Type B pancreatic cell (in vitro differentiated cells): ENCODE results near the gene MICAL1. TPM values are rescaled to one million over a fixed set of nuclear protein-coding genes. Genes with fewer than 3 reads are reported as not detected.

Source experiments
- DNase-seq: peaks from one replicate; pipeline ENCODE4 v3.0.0; 2021; ENCODE audit warnings: mixed read lengths; ENCODE audit not compliant: unreplicated experiment; ENCODE audit errors: extremely low spot score
- H3K27ac Mint-ChIP-seq: 2 replicates; pipeline ENCODE4 v1.8.0; 2021; ENCODE audit warnings: mild to moderate bottlenecking, mixed read lengths
- H3K27me3 Mint-ChIP-seq: 2 replicates; pipeline ENCODE4 v1.8.0; 2021; ENCODE audit warnings: mixed read lengths
- H3K36me3 Mint-ChIP-seq: 2 replicates; pipeline ENCODE4 v1.8.0; 2021; ENCODE audit warnings: mixed read lengths
- H3K4me1 Mint-ChIP-seq: one replicate; pipeline ENCODE4 v1.8.0; 2021; ENCODE audit warnings: mixed read lengths; ENCODE audit not compliant: unreplicated experiment
- H3K4me3 Mint-ChIP-seq: 2 replicates; pipeline ENCODE4 v1.8.0; 2021; ENCODE audit warnings: mild to moderate bottlenecking, mixed read lengths
- H3K9me3 Mint-ChIP-seq: 2 replicates; pipeline ENCODE4 v1.8.0; 2021; ENCODE audit warnings: mixed read lengths
- total RNA-seq: library from RNA; stranded (reverse); gene quantifications from 2 replicates; pipeline ENCODE4 v1.2.1, GENCODE V29; 2021; ENCODE audit warnings: low replicate concordance
- TF ChIP-seq, protein P1 (sequence below): fragments of 200-600 bp; sonication (generic); conservative IDR thresholded peaks from 2 replicates; pipeline ENCODE4 v1.5.0; 2021; ENCODE audit warnings: antibody characterized with exemption, mild to moderate bottlenecking

MICAL1 gene
- total RNA-seq, 1 donor from 2014 or later, result 49.7 TPM

DNA sequence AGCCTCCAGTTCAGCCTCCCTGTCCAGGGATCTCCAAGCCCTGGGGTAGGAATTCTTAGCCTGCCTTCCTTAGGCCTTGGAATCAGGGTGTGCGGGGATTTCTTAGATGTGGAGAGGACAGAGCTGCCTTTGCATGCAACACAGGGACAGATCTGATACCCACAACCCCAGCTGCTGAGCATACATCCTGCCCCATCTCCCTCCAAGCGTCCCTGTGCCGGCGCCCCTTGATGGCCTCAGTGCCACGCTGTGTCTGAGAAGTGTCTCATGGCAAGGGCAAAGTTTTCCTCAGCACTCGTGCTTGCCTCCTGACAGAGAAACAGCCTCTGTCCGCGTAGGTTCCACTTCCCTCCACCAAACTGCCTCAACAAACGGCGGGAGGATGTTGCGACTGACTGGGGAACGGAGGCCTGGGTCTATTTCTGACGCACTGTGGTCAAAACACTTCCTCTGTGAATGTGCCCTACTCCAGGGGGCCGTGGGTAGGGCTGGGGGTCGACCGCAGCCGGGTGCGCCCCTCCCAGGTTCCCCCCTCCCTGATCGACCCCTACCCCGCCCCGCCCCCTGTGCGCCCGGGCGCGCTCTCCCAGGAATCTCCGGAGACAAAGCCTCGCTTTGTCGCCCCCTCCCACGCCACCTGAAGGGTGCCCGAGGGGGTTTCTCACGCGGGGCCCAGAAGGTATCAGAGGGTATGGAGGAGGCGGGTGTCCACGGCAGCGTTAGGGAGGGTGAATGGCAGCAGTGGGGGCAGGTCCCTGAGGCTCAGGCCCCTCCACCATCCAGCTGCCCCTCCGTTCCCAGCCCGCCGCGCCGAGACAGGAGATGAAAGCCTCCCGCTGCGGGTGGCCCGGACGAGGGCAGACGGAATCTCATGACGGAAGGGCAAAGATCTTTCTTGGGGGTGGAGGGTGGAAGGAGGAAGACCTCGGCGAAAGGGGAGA, 806 bp downstream of the MICAL1 start:
- peak overlapping the region; percentile 41 for H3K27ac Mint-ChIP-seq
- no peaks in the 10 kb centered on the region for H3K9me3 Mint-ChIP-seq
- peaks cover 3% of the 10 kb centered on the region for H3K36me3 Mint-ChIP-seq
- TF ChIP-seq, protein P1, sequence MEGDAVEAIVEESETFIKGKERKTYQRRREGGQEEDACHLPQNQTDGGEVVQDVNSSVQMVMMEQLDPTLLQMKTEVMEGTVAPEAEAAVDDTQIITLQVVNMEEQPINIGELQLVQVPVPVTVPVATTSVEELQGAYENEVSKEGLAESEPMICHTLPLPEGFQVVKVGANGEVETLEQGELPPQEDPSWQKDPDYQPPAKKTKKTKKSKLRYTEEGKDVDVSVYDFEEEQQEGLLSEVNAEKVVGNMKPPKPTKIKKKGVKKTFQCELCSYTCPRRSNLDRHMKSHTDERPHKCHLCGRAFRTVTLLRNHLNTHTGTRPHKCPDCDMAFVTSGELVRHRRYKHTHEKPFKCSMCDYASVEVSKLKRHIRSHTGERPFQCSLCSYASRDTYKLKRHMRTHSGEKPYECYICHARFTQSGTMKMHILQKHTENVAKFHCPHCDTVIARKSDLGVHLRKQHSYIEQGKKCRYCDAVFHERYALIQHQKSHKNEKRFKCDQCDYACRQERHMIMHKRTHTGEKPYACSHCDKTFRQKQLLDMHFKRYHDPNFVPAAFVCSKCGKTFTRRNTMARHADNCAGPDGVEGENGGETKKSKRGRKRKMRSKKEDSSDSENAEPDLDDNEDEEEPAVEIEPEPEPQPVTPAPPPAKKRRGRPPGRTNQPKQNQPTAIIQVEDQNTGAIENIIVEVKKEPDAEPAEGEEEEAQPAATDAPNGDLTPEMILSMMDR, result peak; percentile 13
- H3K4me3 Mint-ChIP-seq, result peak overlapping the region; percentile 96
- peaks cover 23% of the 10 kb centered on the region for H3K4me1 Mint-ChIP-seq
- H3K27me3 Mint-ChIP-seq, result no peaks in the 10 kb centered on the region
- DNase-seq, result no peak

DNA sequence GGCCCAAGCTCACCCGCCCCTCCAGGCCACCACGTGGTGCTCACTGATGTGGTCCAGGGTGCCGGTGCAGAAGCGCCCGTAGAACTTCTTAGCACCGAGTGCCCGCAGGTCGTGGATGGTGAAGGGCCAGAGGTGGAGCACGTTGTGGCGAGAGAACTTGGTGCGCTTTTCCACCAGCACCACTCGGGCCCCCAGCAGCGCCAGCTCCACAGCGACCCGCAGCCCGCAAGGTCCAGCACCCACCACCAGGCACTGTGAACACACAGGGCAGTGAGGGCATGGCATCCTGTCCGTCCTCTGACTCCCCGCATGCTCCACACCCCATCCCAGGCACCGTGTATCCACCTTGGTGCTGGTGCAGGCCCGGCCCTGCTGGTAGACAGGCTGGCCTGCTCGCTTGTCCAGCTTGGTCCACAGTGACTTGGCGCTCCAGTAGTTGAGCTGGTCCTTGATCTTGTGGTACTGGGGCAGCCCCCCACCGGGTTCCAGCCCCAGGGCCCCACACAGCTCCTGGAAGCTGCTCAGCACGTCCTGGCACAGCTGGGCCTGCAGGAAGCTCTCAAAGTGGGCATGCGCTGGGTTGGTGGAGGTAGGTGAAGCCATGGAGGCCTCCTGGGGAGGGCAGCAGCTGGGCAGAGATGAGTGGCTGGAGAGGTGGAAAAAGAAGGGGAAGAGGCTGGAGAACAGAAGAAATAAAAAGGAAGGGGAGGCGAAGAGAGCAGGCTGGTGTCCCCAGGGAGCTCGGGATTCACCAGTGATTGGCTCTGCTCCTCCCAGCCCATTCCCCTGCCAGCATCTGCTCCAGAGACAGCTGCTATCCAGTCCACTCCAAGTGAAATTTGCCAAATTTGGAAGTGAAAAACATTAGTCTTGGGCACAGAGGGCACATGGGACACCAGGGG, 1.7 kb downstream of the MICAL1 start:
- DNase-seq, result no peak
- peaks cover 3% of the 10 kb centered on the region for H3K36me3 Mint-ChIP-seq
- H3K27ac Mint-ChIP-seq, result no peak overlapping the region
- TF ChIP-seq, protein P1, result no peak
- no peaks in the 10 kb centered on the region for H3K9me3 Mint-ChIP-seq
- peaks cover 23% of the 10 kb centered on the region for H3K4me1 Mint-ChIP-seq
- H3K27me3 Mint-ChIP-seq, result no peaks in the 10 kb centered on the region
- peak overlapping the region; percentile 77 for H3K4me3 Mint-ChIP-seq

GRCh38 chr6:109453156-109453555, 2.4 kb downstream of the MICAL1 start:
- H3K36me3 Mint-ChIP-seq, result peaks cover 3% of the 10 kb centered on the region
- no peak for DNase-seq
- TF ChIP-seq, protein P1, result no peak
- H3K4me3 Mint-ChIP-seq, result no peak overlapping the region
- H3K27me3 Mint-ChIP-seq, result no peaks in the 10 kb centered on the region
- no peaks in the 10 kb centered on the region for H3K9me3 Mint-ChIP-seq
- peaks cover 23% of the 10 kb centered on the region for H3K4me1 Mint-ChIP-seq
- H3K27ac Mint-ChIP-seq, result no peak overlapping the region

GRCh38 chr6:109452181-109452580, 3.4 kb downstream of the MICAL1 start:
- H3K27ac Mint-ChIP-seq, result peak overlapping the region; percentile 48
- no peaks in the 10 kb centered on the region for H3K27me3 Mint-ChIP-seq
- no peaks in the 10 kb centered on the region for H3K9me3 Mint-ChIP-seq
- TF ChIP-seq, protein P1, result no peak
- no peak for DNase-seq
- H3K4me1 Mint-ChIP-seq, result peaks cover 18% of the 10 kb centered on the region
- peak overlapping the region; percentile 49 for H3K4me3 Mint-ChIP-seq
- H3K36me3 Mint-ChIP-seq, result peaks cover 3% of the 10 kb centered on the region

- Mint-ChIP-seq H3K27me3 (no peaks in the 10 kb centered on the region), H3K4me3 (no peak overlapping the region)
Measured at GRCh38 chr6:109451376-109451775, 4.2 kb downstream of the MICAL1 start.

More at GRCh38 chr6:109451376-109451775, 4.2 kb downstream of the MICAL1 start:
- TF ChIP-seq, protein P1, result no peak
- H3K36me3 Mint-ChIP-seq, result peaks cover 7% of the 10 kb centered on the region
- H3K27ac Mint-ChIP-seq, result no peak overlapping the region
- H3K4me1 Mint-ChIP-seq, result peaks cover 10% of the 10 kb centered on the region
- no peak for DNase-seq
- no peaks in the 10 kb centered on the region for H3K9me3 Mint-ChIP-seq
